Activated CD4-positive, alpha-beta T cell treated with anti-CD3 and anti-CD28 coated beads for 4 hours (primary cell): ENCODE measurements around the gene UTY.
"Not testable (repeated sequence)": the region's sequence is repeated elsewhere in the genome, so short reads cannot be mapped to it uniquely, and the experiment has no call there.

Experiments used
- DNase-seq, 2 donors: peaks; one replicate each; pipeline ENCODE4 v3.0.0-alpha.2; 2020

The UTY gene

DNA sequence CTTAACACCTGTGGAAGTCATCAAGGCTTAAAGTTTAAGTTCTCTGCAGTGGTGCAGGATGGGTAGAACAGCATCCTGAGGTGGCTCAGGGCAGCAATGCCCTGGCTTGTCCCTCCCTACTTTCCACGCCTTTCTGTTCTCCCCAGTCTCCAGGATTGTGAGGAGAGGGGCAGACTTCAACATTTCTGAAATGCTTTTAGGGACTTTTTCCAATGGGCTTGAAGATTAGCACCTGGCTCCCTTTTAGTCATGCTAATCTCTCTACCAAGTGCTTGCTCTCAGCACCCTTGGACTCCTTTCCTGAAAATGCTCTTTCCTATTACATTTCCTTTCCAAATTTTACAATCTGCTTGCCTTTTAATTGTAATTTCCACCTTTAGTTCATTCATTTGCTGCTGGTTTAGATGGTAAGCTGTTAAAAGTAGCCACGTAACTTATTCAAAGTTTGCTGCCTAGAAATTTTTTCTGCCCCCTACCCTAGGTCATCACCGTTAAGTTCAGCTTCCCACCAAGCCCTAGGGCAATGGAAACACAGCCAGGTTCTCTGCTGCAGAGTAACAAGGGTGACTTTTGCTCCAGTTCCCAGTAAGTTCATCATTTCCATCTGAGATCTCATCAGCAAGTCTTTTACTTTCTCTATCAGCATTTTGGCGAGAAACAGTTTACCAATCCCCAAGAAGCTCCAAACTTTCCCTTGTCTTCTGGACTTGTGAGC lies 183.5 kb downstream of the UTY start:
- no peak for DNase-seq

- no peak for DNase-seq
Observed at GRCh38 chrY:13295026-13295425, 184.8 kb downstream of the UTY start.

- DNase-seq, result no peak
Observed at GRCh38 chrY:13291199-13291598, 188.6 kb downstream of the UTY start.

DNA sequence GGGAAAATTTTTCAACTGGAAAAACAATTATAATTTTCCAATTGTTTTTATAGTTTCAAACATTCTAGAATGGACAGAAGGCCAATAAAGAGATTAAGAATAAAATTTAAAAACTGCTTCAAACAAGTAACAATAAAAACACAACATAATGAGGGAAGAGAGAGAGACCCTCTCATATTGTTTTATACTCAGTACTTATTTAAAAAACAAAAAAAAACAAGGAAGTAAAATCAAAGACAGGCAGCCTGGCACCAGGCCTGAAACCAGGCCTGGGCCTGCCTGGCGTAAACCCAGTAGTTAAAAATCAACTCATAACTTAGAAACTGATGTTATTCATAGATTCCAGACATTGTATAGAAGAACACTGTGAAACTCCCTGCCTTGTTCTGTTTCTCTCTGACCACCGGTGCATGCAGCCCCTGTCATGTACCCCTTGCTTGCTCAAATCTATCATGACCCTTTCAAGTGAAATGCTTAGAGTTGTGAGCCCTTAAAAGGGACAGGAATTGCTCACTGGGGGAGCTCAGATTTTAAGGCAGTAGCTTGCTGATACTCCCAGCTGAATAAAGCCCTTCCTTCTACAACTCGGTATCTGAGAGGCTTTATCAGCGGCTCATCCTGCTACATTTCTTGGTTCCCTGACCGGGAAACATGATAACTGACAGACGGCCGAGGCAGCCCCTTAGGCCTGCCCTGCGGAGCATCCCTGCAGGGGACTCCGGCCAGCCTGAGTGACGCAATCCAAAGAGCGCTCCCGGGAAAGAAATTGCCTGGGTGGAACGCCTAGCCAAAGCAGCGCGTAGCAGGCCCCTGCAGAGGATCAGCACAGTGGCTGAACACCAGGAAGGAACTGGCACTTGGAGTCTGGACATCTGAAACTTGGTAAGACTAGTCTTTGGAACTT lies 197.4 kb downstream of the UTY start:
- not testable (repeated sequence) for DNase-seq

DNA sequence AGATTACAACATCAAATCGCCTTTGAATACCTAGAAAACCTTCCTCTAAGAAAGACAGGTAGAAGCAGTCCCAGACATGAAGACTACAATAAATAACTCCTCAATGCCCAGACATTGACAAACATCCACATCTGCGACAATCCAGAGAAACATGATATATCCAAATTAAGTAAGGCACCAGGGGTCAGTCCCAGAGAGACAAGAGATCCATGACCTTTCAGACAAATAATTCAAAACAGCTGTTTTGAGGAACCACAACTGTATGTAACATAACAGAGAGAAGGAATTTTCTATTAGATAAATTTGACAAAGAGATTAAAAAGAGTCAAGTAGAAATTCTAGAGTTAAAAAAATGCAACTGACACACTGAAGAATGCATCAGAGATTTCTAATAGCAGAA lies 200.3 kb downstream of the UTY start:
- no peak for DNase-seq

DNA sequence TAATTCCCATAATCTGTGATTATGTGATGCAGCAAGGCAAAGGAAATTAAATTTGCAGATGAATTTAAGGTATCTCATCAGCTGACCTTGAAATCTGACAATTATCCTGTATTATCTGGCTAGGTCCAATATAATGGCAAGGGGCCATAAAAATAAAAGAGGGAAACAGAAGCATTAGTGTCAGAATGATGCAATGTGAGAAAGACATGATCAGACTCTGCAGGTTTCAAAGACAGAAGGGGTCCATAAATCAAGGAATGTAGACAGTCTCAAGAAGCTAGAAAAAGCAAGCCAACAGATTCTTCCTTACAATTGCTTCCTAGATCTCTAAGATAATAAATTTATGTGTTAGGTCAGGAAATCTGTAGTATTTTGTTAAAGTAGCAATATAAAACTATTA lies 208.1 kb downstream of the UTY start:
- DNase-seq, result no peak

GRCh38 chrY:13253941-13254440 lies 225.8 kb downstream of the UTY start:
- not testable (repeated sequence) for DNase-seq

DNA sequence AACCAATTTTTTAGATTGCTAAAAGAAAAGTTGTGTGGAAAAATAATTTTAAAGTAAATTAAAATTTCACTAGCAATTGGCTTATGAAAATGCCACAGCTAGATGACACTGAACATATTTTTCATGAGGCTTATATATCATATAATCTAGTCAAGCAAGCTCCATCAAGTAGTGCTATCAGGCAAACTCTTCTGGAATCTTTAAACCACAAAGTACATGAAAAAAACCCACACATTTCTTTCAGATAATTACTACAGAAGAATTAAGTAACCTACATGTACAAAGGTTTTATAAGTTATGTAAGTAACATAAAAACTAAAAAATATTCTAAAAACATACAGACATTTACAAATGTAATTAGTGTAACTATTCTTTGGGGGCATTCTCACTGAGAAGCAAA lies 229.4 kb downstream of the UTY start:
- no peak for DNase-seq

DNA sequence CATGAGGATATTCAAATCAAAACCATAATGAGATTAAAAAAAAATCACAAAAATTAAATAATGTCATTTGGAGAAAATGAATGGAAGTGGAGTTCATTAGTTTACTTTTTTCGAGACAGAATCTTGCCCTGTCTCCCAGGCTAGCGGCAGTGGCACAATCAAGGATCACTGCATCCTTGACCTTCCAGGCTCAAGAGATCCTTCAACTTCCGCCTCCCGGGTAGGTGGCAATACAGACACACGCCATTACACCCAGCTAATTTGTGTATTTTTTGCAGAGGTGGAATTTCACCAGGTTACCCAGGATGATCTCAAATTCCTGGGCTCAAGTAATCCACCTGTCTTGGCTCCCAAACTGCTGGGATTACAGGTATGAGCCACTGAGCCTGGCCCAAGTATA lies 236.1 kb downstream of the UTY start:
- DNase-seq, result no peak

- no peak for DNase-seq
Observed at GRCh38 chrY:13233901-13234300, 245.9 kb downstream of the UTY start.

GRCh38 chrY:13233118-13233517 lies 246.7 kb downstream of the UTY start:
- no peak for DNase-seq

DNA sequence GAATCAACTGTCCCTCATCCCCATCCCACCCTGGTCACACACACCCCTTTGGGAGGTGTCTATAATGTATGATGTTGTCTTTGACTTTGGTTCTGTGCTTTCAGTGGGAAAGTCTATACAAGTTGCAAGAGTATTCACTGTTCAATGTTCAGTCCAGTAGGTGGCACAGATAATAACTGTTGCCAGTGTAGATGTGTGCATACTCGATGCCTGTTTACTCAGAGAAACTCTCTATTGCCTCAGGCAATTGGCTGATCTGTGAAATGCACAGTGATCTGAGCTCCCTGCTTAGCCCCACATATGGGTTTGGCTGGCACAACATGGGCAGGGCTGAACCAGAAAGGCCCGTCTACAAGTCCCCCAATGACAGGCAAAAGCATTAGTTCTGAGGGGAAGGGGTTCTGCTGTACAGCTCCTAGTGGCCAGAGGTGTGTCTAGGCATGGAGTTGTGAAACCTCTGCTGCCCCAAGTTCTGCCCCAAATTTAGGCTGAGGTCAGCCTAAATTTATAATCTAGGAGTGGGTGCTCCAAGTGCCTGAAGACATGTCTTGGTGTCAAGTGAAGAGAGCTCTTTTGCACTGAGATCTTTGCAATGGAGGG lies 252.4 kb downstream of the UTY start:
- DNase-seq, result no peak

DNA sequence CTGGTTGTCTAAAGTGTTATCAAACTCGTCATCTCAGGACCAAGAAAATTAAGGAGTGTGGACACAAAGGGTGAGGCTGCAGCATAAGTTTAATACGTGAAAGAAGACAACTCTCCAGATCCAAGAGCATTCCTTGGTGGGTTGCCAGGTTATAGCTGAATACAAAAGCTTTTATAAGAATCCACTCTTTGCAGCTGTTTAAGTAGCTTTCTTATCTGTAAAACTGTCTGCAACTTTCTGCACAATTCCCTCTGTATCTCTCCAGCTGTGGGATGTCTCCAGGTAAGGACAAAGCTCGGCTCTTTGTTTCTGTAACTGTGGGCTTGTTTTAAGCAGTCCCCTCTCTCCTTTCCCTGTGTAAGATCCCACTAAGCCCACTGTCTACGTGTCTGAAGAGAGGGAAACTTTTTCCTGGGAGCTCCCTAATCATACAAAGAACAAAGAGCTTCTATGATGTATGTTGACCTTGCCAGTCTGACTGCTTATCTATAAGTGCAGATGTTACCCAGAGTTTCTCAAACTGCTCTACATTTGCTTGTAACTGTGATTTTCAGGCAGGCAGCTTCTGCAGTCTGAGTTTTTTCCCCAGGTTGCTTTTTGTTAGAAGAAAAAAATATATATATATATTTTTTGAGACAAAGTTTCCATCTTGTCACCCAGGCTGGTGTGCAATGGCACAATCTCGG lies 268.7 kb downstream of the UTY start:
- no peak for DNase-seq

- DNase-seq, result no peak
Observed at GRCh38 chrY:13205214-13205613, 274.6 kb downstream of the UTY start.
